Ovary (tissue), 9 donors: ENCODE results near the gene HRAS. TPM values are rescaled to one million over a fixed set of nuclear protein-coding genes. Genes with fewer than 3 reads are reported as not detected.
A peak's percentile ranks its signal among the peaks of the same experiment; 100 is the strongest.

Source experiments
- DNase-seq, 5 donors: peaks; one replicate each; pipeline ENCODE4 v3.0.0-alpha.2; 2019 to 2020
- H3K27ac ChIP-seq, 2 donors: fragments of 200-600 bp; one replicate each; pipeline versions ENCODE4 v1.5.1 to v1.8.0; 2019 to 2022
- H3K27me3 ChIP-seq: fragments of 200-600 bp; one replicate; pipeline ENCODE4 v1.8.0; 2022
- H3K36me3 ChIP-seq: fragments of 200-600 bp; sonication (generic); one replicate; pipeline ENCODE4 v1.5.1; 2019
- H3K4me1 ChIP-seq: one replicate; pipeline ENCODE4 v1.8.1; 2013; ENCODE audit warnings: mild to moderate bottlenecking, moderate library complexity; ENCODE audit not compliant: insufficient read depth
- H3K4me3 ChIP-seq: fragments of 200-600 bp; sonication (generic); one replicate; pipeline ENCODE4 v1.5.1; 2017
- H3K9me3 ChIP-seq, 2 donors: fragments of 200-600 bp in 1 of 2; sonication (generic) in 1 of 2; one replicate each; pipeline versions ENCODE4 v1.5.1 to v1.8.1; 2013 to 2019; ENCODE audit warnings: mild to moderate bottlenecking in 1 of 2, moderate library complexity in 1 of 2
- CTCF ChIP-seq, 3 donors: fragments of 450-650 bp in 2 of 3; fragments of 200-600 bp in 1 of 3; IDR thresholded peaks; one replicate each; pipeline versions ENCODE4 v1.5.1 to v1.8.0; 2016 to 2022; ENCODE audit warnings: antibody characterized with exemption in 3 of 3, mild to moderate bottlenecking in 1 of 3
- EP300 ChIP-seq: sonication (generic); formaldehyde crosslinking; IDR thresholded peaks from one replicate; pipeline ENCODE4 v1.6.1; 2017; ENCODE audit warnings: antibody characterized with exemption
- POLR2A ChIP-seq: fragments of 450-650 bp; IDR thresholded peaks from one replicate; pipeline ENCODE4 v1.6.1; 2017; ENCODE audit warnings: antibody characterized with exemption, mild to moderate bottlenecking, moderate library complexity
- WGBS, 3 donors: extraction: QIAGEN DNeasy Blood & Tissue Kit in 1 of 3; methylation state at CpG; one replicate each; pipeline versions ENCODE4 v1.1.5 to v1.1.7; 2013 to 2017; 5-methylcytosine and 5-hydroxymethylcytosine counted together
- intact Hi-C, 4 donors: fragments of 100-400 bp; cut with DNase I; formaldehyde crosslinking; loops; one replicate each; pipeline versions ENCODE4 v1.11.0 to v1.15.1; 2022 to 2023
- polyA plus RNA-seq, 2 donors: library from polyadenylated mRNA; stranded (reverse); fragments of 200-250 nt in 1 of 2; fragments of 350-450 nt in 1 of 2; fragmentation: Illumina TruSeq in 1 of 2; extraction: RNeasy Lipid Tissue Mini Kit (QIAGEN cat#74804) in 1 of 2; gene quantifications; one replicate each; pipeline ENCODE4 v1.2.3, GENCODE V29; 2013 to 2014
- total RNA-seq, 7 donors: library from RNA; depleted of rRNA in 2 of 7; stranded (reverse); fragments of >200 nt in 2 of 7; fragmentation: NEBNext Ultra II Directional in 3 of 7; extraction: Animal tissue kit (Norgen Biotek cat#: 25700) in 3 of 7; gene quantifications; one replicate each; pipeline versions ENCODE4 v1.1.0 to v1.2.4, GENCODE V29; 2016 to 2023
- donor health status: DM: no; HTN: no; CAD: no; lungs with moderate emphysema.
- donor health status: DM: no; HTN: no; CAD: no.
- donor health status: Bipolar disorder and iron deficiency.
- donor health status: DM: yes; HTN: yes; CAD: no.
- donor health status: DM: no; HTN: no; CAD: no.
- donor health status: DM: yes; HTN: yes; CAD: no.

The HRAS gene
- total and polyA plus RNA-seq, 9 donors, result 4.3 to 49.6 (median 36.3) TPM

- no peak overlapping the region for H3K27ac ChIP-seq
- H3K36me3 ChIP-seq, result no peaks in the 10 kb centered on the region
- no peaks in the 10 kb centered on the region for H3K9me3 ChIP-seq
- H3K4me1 ChIP-seq, result peaks cover 14% of the 10 kb centered on the region
- WGBS, 3 donors, result 45 to 54% (median 49%) methylated on average over 7 of the region's 7 CpGs
- TF ChIP-seq EP300 (no peak), CTCF (IDR thresholded peaks at IDR 0.05) (no peak), POLR2A (no peak)
- peak overlapping the region; percentile 25 for H3K4me3 ChIP-seq
- no peak for DNase-seq
- intact Hi-C loops, result loop anchor here in 1 of 4 donors (10.0 kb wide), 1 partner anchor 50 kb away; the partner anchor contains the start of gene PTDSS2
- H3K27me3 ChIP-seq, result no peaks in the 10 kb centered on the region
Observed at GRCh38 chr11:504994-505344, 30.4 kb downstream of the HRAS start.

- Histone ChIP-seq H3K4me3 (peak overlapping the region; percentile 25), H3K9me3 (no peaks in the 10 kb centered on the region), H3K27ac (peak overlapping the region; percentile 64 to 75), H3K4me1 (peaks cover 14% of the 10 kb centered on the region), H3K27me3 (no peaks in the 10 kb centered on the region), H3K36me3 (no peaks in the 10 kb centered on the region)
- peak; percentile 53 to 80 (median 68) for DNase-seq
- WGBS, 3 donors, result 2 to 6% (median 2%) methylated on average over 59 to 72 of the region's 72 CpGs
- TF ChIP-seq POLR2A (no peak), EP300 (no peak), CTCF (IDR thresholded peaks at IDR 0.05) (no peak)
- intact Hi-C loops, result loop anchor here in 1 of 4 donors (10.0 kb wide), 1 partner anchor 50 kb away; the partner anchor contains the start of gene PTDSS2
Observed at GRCh38 chr11:504053-504993, 31.1 kb downstream of the HRAS start.

GRCh38 chr11:503179-503981 is 32.0 kb downstream of the HRAS start:
- WGBS, 3 donors, result 53 to 56% (median 55%) methylated on average over 23 to 24 of the region's 24 CpGs
- no peaks in the 10 kb centered on the region for H3K27me3 ChIP-seq
- peak overlapping the region; percentile 64 to 75 for H3K27ac ChIP-seq
- H3K36me3 ChIP-seq, result no peaks in the 10 kb centered on the region
- H3K4me3 ChIP-seq, result peak overlapping the region; percentile 25
- peak in 3 of 5 donors; percentile 47 to 63 (median 52) for DNase-seq
- intact Hi-C loops, result loop anchor here in 1 of 4 donors (10.0 kb wide), 1 partner anchor 49 kb away; the partner anchor contains the start of gene PTDSS2
- TF ChIP-seq CTCF (IDR thresholded peaks at IDR 0.05), result no peak
- no peak for TF ChIP-seq POLR2A
- no peak for TF ChIP-seq EP300
- no peaks in the 10 kb centered on the region for H3K9me3 ChIP-seq
- peaks cover 14% of the 10 kb centered on the region for H3K4me1 ChIP-seq
